ENCODE results near the gene ANTXRL.

GRCh38 chr10:46310851-46311250 lies 24.1 kb downstream of the ANTXRL start:
- TF ChIP-seq CTCF (IDR thresholded peaks at IDR 0.05; ENCODE audit: low read depth, low read length), result no peak
- no peak for TF ChIP-seq POLR2A (IDR thresholded peaks at IDR 0.05; ENCODE audit: extremely low read depth, insufficient read length)

Data from NB4 (cell line).